H1 (cell line): ENCODE data around the gene SEL1L2. TPM values are rescaled to one million over a fixed set of nuclear protein-coding genes. Genes with fewer than 3 reads are reported as not detected.

Experiments used
- CTCF ChIA-PET: fragments of 300-600 bp; sonication (Branson Sonifier 250); formaldehyde crosslinking; loops from one replicate; lab custom pipeline; 2021; ENCODE audit not compliant: partially characterized antibody; lab: Charles Lee
- POLR2A ChIA-PET: fragments of 300-600 bp; sonication (Branson Sonifier 250); formaldehyde crosslinking; loops from one replicate; lab custom pipeline; 2021; ENCODE audit warnings: inconsistent platforms; ENCODE audit not compliant: partially characterized antibody; lab: Charles Lee
- DNase-seq, 2 experiments: peaks; one replicate each; pipeline versions ENCODE4 v3.0.0 to v3.0.0-alpha.2; 2010 to 2022; ENCODE audit warnings: low spot score in 2 of 2, low read depth in 1 of 2, mixed read lengths in 1 of 2
- FAIRE-seq: peaks from 2 replicates; lab custom pipeline; 2011; peaks lifted over from hg19 to GRCh38; lab: Jason Lieb, UNC
- H2AFZ ChIP-seq: 2 replicates; pipeline ENCODE4 v1.8.1; 2012; ENCODE audit warnings: low read length, inconsistent platforms
- H2AK5ac ChIP-seq: 2 replicates; pipeline ENCODE4 v1.6.1; 2013; ENCODE audit warnings: low read depth, low read length
- H2BK120ac ChIP-seq: replicated peaks from 2 replicates; pipeline ENCODE3; 2013; ENCODE audit warnings: low read depth, low read length, inconsistent platforms
- H2BK12ac ChIP-seq: 2 replicates; pipeline ENCODE4 v1.6.1; 2013; ENCODE audit warnings: low read depth, low read length
- H2BK15ac ChIP-seq: 2 replicates; pipeline ENCODE4 v1.6.1; 2013; ENCODE audit warnings: low read length
- H2BK20ac ChIP-seq: 2 replicates; pipeline ENCODE4 v1.6.1; 2013; ENCODE audit warnings: low read length
- H2BK5ac ChIP-seq: 2 replicates; pipeline ENCODE4 v1.6.1; 2013; ENCODE audit warnings: low read depth, low read length
- H3K14ac ChIP-seq: 2 replicates; pipeline ENCODE4 v1.6.1; 2013; ENCODE audit warnings: inconsistent platforms; ENCODE audit not compliant: insufficient read length
- H3K18ac ChIP-seq: 2 replicates; pipeline ENCODE4 v1.6.1; 2013; ENCODE audit warnings: low read length; ENCODE audit errors: extremely low read depth
- H3K23ac ChIP-seq: 2 replicates; pipeline ENCODE4 v1.6.1; 2013; ENCODE audit warnings: inconsistent platforms; ENCODE audit not compliant: insufficient read length
- H3K23me2 ChIP-seq: 2 replicates; pipeline ENCODE4 v1.6.1; 2013; ENCODE audit warnings: low read depth, low read length
- H3K27ac ChIP-seq: 2 replicates; pipeline ENCODE4 v1.6.1; 2011; ENCODE audit warnings: low read depth, low read length, inconsistent platforms
- H3K27me3 ChIP-seq, 4 experiments: replicated peaks in 1 of 4; 1 replicate in 1 of 4; 2 replicates in 3 of 4; pipeline versions ENCODE4 v1.6.1 to v1.8.1; 2011 to 2013; ENCODE audit warnings: low read length in 3 of 4, mild to moderate bottlenecking in 3 of 4, inconsistent platforms in 2 of 4, mixed read lengths in 2 of 4, moderate library complexity in 1 of 4; ENCODE audit not compliant: control insufficient read depth in 3 of 4, insufficient read depth in 3 of 4; ENCODE audit errors: extremely low read depth in 1 of 4
- H3K36me3 ChIP-seq, 4 experiments: 2 replicates each; pipeline versions ENCODE4 v1.6.1 to v1.8.1; 2011 to 2013; ENCODE audit warnings: mild to moderate bottlenecking in 4 of 4, low read length in 3 of 4, moderate library complexity in 2 of 4, control low read depth in 1 of 4, inconsistent platforms in 1 of 4; ENCODE audit not compliant: insufficient read depth in 4 of 4, control insufficient read depth in 2 of 4
- H3K4ac ChIP-seq: replicated peaks from 2 replicates; pipeline ENCODE3; 2013; ENCODE audit warnings: low read length, low read depth, mixed read lengths, inconsistent platforms; ENCODE audit not compliant: insufficient read length
- H3K4me1 ChIP-seq, 4 experiments: replicated peaks in 1 of 4; 1 replicate in 1 of 4; 2 replicates in 3 of 4; pipeline versions ENCODE4 v1.6.1 to v1.8.1; 2011 to 2013; ENCODE audit warnings: low read length in 3 of 4, inconsistent platforms in 2 of 4, mixed read lengths in 1 of 4; ENCODE audit not compliant: insufficient read depth in 4 of 4, control insufficient read depth in 3 of 4
- H3K4me2 ChIP-seq, 2 experiments: 2 replicates each; pipeline versions ENCODE4 v1.6.1 to v1.8.1; 2011 to 2013; ENCODE audit warnings: low read depth in 2 of 2, low read length in 2 of 2, control low read depth in 1 of 2, inconsistent platforms in 1 of 2, mild to moderate bottlenecking in 1 of 2; ENCODE audit not compliant: insufficient read depth in 1 of 2
- H3K4me3 ChIP-seq, 4 experiments: fragments of 200-600, 300-600 bp in 1 of 4; sonication (generic), shearing (Covaris generic), sonication (Bioruptor Twin) in 1 of 4; 2 replicates each; pipeline versions ENCODE4 v1.5.1 to v1.8.1; 2011 to 2016; ENCODE audit warnings: low read length in 4 of 4, low read depth in 3 of 4, control low read depth in 2 of 4, inconsistent platforms in 2 of 4, mild to moderate bottlenecking in 2 of 4, mixed read lengths in 1 of 4, moderate library complexity in 1 of 4; ENCODE audit not compliant: insufficient read depth in 2 of 4; ENCODE audit errors: extremely low read depth in 1 of 4
- H3K56ac ChIP-seq: replicated peaks from 2 replicates; pipeline ENCODE3; 2013; ENCODE audit warnings: low read depth, mild to moderate bottlenecking, mixed read lengths, low read length, inconsistent platforms; ENCODE audit not compliant: insufficient read length
- H3K79me1 ChIP-seq: 2 replicates; pipeline ENCODE4 v1.6.1; 2013; ENCODE audit warnings: low read depth, low read length, control low read depth
- H3K79me2 ChIP-seq, 2 experiments: 2 replicates each; pipeline versions ENCODE4 v1.6.1 to v1.8.1; 2012 to 2013; ENCODE audit warnings: low read length in 2 of 2, mild to moderate bottlenecking in 2 of 2, inconsistent platforms in 1 of 2; ENCODE audit not compliant: insufficient read depth in 2 of 2, control insufficient read depth in 1 of 2
- H3K9ac ChIP-seq, 4 experiments: replicated peaks in 1 of 4; 1 replicate in 1 of 4; 2 replicates in 3 of 4; pipeline versions ENCODE4 v1.6.1 to v1.8.1; 2011 to 2013; ENCODE audit warnings: low read depth in 3 of 4, low read length in 3 of 4, control low read depth in 2 of 4, mild to moderate bottlenecking in 2 of 4, moderate library complexity in 2 of 4, inconsistent platforms in 1 of 4; ENCODE audit errors: extremely low read depth in 1 of 4
- H3K9me3 ChIP-seq, 2 experiments: 2 replicates each; pipeline versions ENCODE4 v1.6.1 to v1.8.1; 2012 to 2013; ENCODE audit warnings: mild to moderate bottlenecking in 2 of 2, moderate library complexity in 2 of 2, control low read depth in 1 of 2, inconsistent platforms in 1 of 2, low read depth in 1 of 2, low read length in 1 of 2, mixed read lengths in 1 of 2; ENCODE audit not compliant: insufficient read depth in 2 of 2
- H4K20me1 ChIP-seq, 2 experiments: replicated peaks in 1 of 2; 2 replicates each; pipeline versions ENCODE3 to v1.8.1; 2011 to 2013; ENCODE audit warnings: inconsistent platforms in 2 of 2, low read length in 2 of 2, mild to moderate bottlenecking in 1 of 2; ENCODE audit not compliant: insufficient read depth in 2 of 2, control insufficient read depth in 1 of 2
- H4K5ac ChIP-seq: 2 replicates; pipeline ENCODE4 v1.6.1; 2013; ENCODE audit warnings: low read length, low read depth, mixed read lengths, inconsistent platforms; ENCODE audit not compliant: insufficient read length
- H4K8ac ChIP-seq: 2 replicates; pipeline ENCODE4 v1.8.0; 2013; ENCODE audit warnings: mild to moderate bottlenecking, moderate library complexity, low read length, inconsistent platforms; ENCODE audit not compliant: insufficient read depth; ENCODE audit errors: extremely low read depth
- H4K91ac ChIP-seq: replicated peaks from 2 replicates; pipeline ENCODE3; 2013; ENCODE audit warnings: low read length, mixed read lengths, inconsistent platforms; ENCODE audit not compliant: insufficient read length
- CEBPB ChIP-seq: IDR thresholded peaks from 2 replicates; pipeline ENCODE4 v1.6.1; 2012; ENCODE audit warnings: low read depth, low read length
- CHD2 ChIP-seq: IDR thresholded peaks from 2 replicates; pipeline ENCODE4 v1.6.1; 2012; ENCODE audit warnings: low read length, improper control_type of control experiment
- E2F6 ChIP-seq: IDR thresholded peaks from 2 replicates; pipeline ENCODE4 v1.6.1; 2012; ENCODE audit warnings: inconsistent platforms
- GABPA ChIP-seq: IDR thresholded peaks from 2 replicates; pipeline ENCODE4 v1.6.1; 2011; ENCODE audit warnings: mild to moderate bottlenecking, low read length, moderate library complexity, borderline replicate concordance; ENCODE audit not compliant: insufficient read depth
- KDM1A ChIP-seq: fragments of 200-600, 300-600 bp; sonication (generic); IDR thresholded peaks from 2 replicates; pipeline ENCODE4 v1.7.1; 2016; ENCODE audit warnings: mild to moderate bottlenecking, low read length, borderline replicate concordance
- RFX5 ChIP-seq: IDR thresholded peaks from 2 replicates; pipeline ENCODE4 v1.6.1; 2011; ENCODE audit warnings: low read depth, low read length, improper control_type of control experiment, borderline replicate concordance
- SIRT6 ChIP-seq: IDR thresholded peaks from one replicate; pipeline ENCODE4 v1.7.1; 2012; ENCODE audit warnings: low read length, inconsistent platforms
- SP2 ChIP-seq: IDR thresholded peaks from 2 replicates; pipeline ENCODE4 v1.6.1; 2012; ENCODE audit warnings: mild to moderate bottlenecking, low read length, inconsistent platforms
- SRF ChIP-seq: IDR thresholded peaks from 2 replicates; pipeline ENCODE4 v1.6.1; 2011; ENCODE audit warnings: mild to moderate bottlenecking, low read depth, low read length, moderate library complexity
- TBP ChIP-seq: IDR thresholded peaks from 2 replicates; pipeline ENCODE4 v1.6.1; 2011; ENCODE audit warnings: low read depth, low read length, improper control_type of control experiment
- WGBS, 2 experiments: shearing (Covaris generic) in 1 of 2; methylation state at CpG; one replicate each; pipeline versions ENCODE4 v1.1.6 to v1.1.7; 2013 to 2015; ENCODE audit warnings: low lambda C conversion rate in 2 of 2, mixed read lengths in 2 of 2, inconsistent platforms in 1 of 2, low coverage in 1 of 2, missing lambda C conversion rate in 1 of 2; ENCODE audit not compliant: insufficient replicate concordance in 2 of 2, insufficient coverage in 1 of 2, insufficient read length in 1 of 2; ENCODE audit errors: extremely low coverage in 1 of 2, missing lambda C conversion rate in 1 of 2; 5-methylcytosine and 5-hydroxymethylcytosine counted together
- polyA plus RNA-seq, 7 experiments: library from polyadenylated mRNA; depleted of rRNA in 3 of 7; stranded (reverse) in 5 of 7; unstranded in 2 of 7; fragments of >200 nt in 5 of 7; fragments of 200-250 nt in 2 of 7; gene quantifications; 1 replicate in 5 of 7; 2 replicates in 1 of 7; 4 replicates in 1 of 7; pipeline versions ENCODE4 v1.2.1 to v1.2.3, GENCODE V29; 2011 to 2013; ENCODE audit warnings: missing spikeins in 2 of 7, mixed read lengths in 2 of 7
- total RNA-seq: library from RNA; stranded (reverse); fragmentation: NEBNext Ultra II Directional; extraction: Animal tissue kit (Norgen Biotek cat#: 25700); gene quantifications from 2 replicates; pipeline ENCODE4 v1.2.1, GENCODE V29; 2021
- TF ChIP-seq, protein P1 (sequence below), 3 experiments: IDR thresholded peaks; 1 replicate in 2 of 3; 2 replicates in 1 of 3; pipeline versions ENCODE4 v1.5.1 to v1.6.1; 2011; ENCODE audit warnings: low read length in 3 of 3, mild to moderate bottlenecking in 3 of 3, inconsistent platforms in 2 of 3, low read depth in 1 of 3, moderate library complexity in 1 of 3; ENCODE audit not compliant: insufficient read depth in 1 of 3; ENCODE audit errors: control extremely low read depth in 1 of 3

SEL1L2 gene
- total and polyA plus RNA-seq, 2 of the 8 experiments (the other 6 are each of a cell fraction or from before 2014, with no cell fraction given), result not detected

- Histone ChIP-seq H3K4me3 (no peak overlapping the region), H3K27ac (no peak overlapping the region), H4K91ac (no peak overlapping the region), H3K79me2 (no peaks in the 10 kb centered on the region), H3K27me3 (no peaks in the 10 kb centered on the region), H3K79me1 (no peaks in the 10 kb centered on the region), H3K56ac (no peak overlapping the region), H3K18ac (no peak overlapping the region), H3K4me2 (no peak overlapping the region), H3K36me3 (no peaks in the 10 kb centered on the region), H2AFZ (no peak overlapping the region), H2BK120ac (no peak overlapping the region), H2BK12ac (no peak overlapping the region), H3K9me3 (no peaks in the 10 kb centered on the region), H4K5ac (no peak overlapping the region), H3K23me2 (no peaks in the 10 kb centered on the region), H3K9ac (no peak overlapping the region), H4K20me1 (no peaks in the 10 kb centered on the region), H2BK20ac (no peak overlapping the region), H2BK15ac (no peak overlapping the region), H3K4me1 (no peaks in the 10 kb centered on the region), H2AK5ac (no peak overlapping the region), H2BK5ac (no peak overlapping the region), H3K23ac (no peak overlapping the region), H3K4ac (no peak overlapping the region), H4K8ac (no peak overlapping the region), H3K14ac (no peak overlapping the region)
- CTCF ChIA-PET, result interaction anchor here (0.5 to 1.3 kb wide), 3 partner anchors 8 to 636 kb away, joined by 3 to 5 read pairs (median 3); no protein-coding TSS in a partner anchor
- FAIRE-seq (no peak), DNase-seq (no peak)
- POLR2A ChIA-PET, result no interaction called here
- WGBS, 2 experiments, result 94% methylated on average over 3 of the region's 3 CpGs; no CpG with 5 or more reads in 1 of the 2 experiments
- TF ChIP-seq SP2 (no peak), CEBPB (no peak), SIRT6 (no peak), RFX5 (no peak), KDM1A (no peak), E2F6 (no peak), GABPA (no peak), TBP (no peak), SRF (no peak), CHD2 (no peak)
- TF ChIP-seq, protein P1, sequence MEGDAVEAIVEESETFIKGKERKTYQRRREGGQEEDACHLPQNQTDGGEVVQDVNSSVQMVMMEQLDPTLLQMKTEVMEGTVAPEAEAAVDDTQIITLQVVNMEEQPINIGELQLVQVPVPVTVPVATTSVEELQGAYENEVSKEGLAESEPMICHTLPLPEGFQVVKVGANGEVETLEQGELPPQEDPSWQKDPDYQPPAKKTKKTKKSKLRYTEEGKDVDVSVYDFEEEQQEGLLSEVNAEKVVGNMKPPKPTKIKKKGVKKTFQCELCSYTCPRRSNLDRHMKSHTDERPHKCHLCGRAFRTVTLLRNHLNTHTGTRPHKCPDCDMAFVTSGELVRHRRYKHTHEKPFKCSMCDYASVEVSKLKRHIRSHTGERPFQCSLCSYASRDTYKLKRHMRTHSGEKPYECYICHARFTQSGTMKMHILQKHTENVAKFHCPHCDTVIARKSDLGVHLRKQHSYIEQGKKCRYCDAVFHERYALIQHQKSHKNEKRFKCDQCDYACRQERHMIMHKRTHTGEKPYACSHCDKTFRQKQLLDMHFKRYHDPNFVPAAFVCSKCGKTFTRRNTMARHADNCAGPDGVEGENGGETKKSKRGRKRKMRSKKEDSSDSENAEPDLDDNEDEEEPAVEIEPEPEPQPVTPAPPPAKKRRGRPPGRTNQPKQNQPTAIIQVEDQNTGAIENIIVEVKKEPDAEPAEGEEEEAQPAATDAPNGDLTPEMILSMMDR (IDR thresholded peaks at IDR 0.05; ENCODE audit: control extremely low read depth in 1 of 3, insufficient read depth in 1 of 3, low read depth in 1 of 3, low read length in 3 of 3), result no peak
Observed at GRCh38 chr20:13960525-13960924, 29.9 kb downstream of the SEL1L2 start.
